Activated T-cell treated with anti-CD3 and anti-CD28 coated beads for 48 hours (primary cell): ENCODE data around the gene DHRS13.
A peak's percentile ranks its signal among the peaks of the same experiment; 100 is the strongest.

ENCODE experiments used
- DNase-seq: peaks from one replicate; pipeline ENCODE4 v3.0.0-alpha.2; 2020; ENCODE audit warnings: low read depth

DHRS13 gene, protein sequence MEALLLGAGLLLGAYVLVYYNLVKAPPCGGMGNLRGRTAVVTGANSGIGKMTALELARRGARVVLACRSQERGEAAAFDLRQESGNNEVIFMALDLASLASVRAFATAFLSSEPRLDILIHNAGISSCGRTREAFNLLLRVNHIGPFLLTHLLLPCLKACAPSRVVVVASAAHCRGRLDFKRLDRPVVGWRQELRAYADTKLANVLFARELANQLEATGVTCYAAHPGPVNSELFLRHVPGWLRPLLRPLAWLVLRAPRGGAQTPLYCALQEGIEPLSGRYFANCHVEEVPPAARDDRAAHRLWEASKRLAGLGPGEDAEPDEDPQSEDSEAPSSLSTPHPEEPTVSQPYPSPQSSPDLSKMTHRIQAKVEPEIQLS

GRCh38 chr17:28902819-28903545 is at the start of gene DHRS13:
Gene DHRS13 (minus strand): TSS chr17:28903079. CDS start chr17:28902944, 135 bp downstream.
- peak; percentile 97 for DNase-seq

- DNase-seq = peak; percentile 89
Measured at GRCh38 chr17:28951991-28952975, 49.4 kb upstream of the DHRS13 start.

GRCh38 chr17:28951428-28951990 is 48.6 kb upstream of the DHRS13 start, which contains the start of gene PHF12:
Gene PHF12 (minus strand): TSS chr17:28951518. CDS start chr17:28950960, 558 bp downstream.
- DNase-seq = peak; percentile 98

DNA sequence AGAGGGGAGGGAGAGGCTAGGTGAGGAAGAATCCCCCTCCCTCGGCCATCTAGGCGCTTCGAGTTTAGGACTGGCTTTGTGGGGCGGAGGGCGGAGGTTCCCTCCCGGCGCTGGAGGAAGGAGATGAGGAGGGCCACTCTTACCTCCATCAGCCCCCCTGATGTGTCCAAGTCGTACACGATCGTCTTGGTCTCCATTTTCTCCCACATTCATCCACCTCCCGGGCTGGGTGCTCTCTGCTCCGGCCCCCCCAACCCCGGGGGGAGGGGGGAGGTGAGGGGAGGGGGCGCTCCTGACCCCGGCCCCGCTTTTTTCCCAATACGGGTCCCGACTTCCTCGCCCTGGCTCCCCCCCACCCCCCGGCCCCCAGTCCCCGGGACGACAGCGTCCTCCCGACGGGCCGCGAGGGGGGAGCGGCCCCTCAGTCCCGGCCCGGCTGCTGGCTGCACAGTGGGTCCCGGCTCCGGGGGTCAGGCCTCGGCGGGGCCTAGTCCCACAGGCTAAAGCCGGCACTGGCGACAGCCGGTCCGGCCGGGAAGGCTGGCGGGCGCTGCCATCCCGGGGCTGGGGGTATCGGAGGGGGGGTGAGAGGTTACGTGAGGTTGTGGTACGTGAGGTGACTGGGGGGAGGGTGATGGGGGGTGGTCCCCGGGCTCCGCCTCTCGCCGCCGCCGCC is 48.0 kb upstream of the DHRS13 start:
- no peak for DNase-seq

GRCh38 chr17:28950017-28950751 is 47.3 kb upstream of the DHRS13 start:
- peak; percentile 41 for DNase-seq

- DNase-seq = peak; percentile 64
Measured at GRCh38 chr17:28949185-28950016, 46.5 kb upstream of the DHRS13 start.

DNA sequence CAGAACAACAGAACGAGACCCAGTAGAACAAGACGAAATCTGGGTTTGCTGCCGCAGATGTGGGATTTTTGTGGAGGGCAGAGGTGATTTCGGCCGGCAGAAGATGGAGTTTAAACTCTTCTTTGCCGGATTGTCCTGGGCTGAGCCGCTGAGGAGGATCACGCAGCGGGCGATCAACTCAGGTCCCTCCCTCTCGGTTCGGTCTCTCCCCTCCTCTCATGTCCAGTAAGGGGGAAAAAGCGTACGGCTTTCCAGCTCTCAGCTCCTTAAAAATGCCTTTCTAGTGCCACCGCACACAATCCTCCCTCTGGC is 46.0 kb upstream of the DHRS13 start:
- DNase-seq = no peak

- DNase-seq = no peak
Measured at GRCh38 chr17:28948342-28948741, 45.5 kb upstream of the DHRS13 start.

- no peak for DNase-seq
Measured at GRCh38 chr17:28947639-28948038, 44.8 kb upstream of the DHRS13 start.

DNA sequence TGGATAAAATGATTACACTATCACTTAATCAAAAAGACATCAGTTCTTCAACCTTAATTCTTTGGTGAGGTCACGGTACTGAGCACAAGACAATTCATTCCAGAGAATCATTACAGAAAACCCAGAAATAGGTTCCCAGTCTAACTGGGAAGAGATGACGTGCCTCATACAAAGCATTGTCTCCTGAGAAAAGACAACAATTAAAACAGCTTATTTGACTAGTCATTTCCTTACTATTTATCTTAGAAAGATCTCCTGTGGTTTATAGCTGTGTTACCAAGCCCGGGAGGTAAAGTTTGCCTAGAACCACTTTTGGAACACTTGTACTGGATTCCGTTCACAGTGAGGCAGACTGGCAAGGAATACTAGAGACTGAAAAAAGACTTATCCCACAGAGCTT is 43.4 kb upstream of the DHRS13 start:
- no peak for DNase-seq

GRCh38 chr17:28944862-28945741 is 42.2 kb upstream of the DHRS13 start:
- no peak for DNase-seq

DNA sequence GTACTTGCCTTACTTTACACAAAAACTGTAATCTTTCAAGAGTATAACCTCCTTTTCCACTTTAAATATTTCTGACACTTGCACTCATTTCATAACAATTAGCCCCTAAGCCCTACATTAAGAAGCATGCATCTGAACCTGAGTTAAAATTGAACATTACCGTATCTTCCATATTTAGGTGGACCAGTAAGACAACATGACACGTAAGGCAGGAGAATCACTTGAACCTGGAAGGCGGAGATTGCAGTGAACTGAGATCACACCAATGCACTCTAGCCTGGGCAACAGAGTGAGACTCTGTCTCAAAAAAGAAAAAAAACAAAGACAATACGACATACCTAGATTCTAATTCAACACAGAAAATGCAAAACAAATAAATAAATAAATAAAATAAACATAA is 41.5 kb upstream of the DHRS13 start:
- no peak for DNase-seq

DNA sequence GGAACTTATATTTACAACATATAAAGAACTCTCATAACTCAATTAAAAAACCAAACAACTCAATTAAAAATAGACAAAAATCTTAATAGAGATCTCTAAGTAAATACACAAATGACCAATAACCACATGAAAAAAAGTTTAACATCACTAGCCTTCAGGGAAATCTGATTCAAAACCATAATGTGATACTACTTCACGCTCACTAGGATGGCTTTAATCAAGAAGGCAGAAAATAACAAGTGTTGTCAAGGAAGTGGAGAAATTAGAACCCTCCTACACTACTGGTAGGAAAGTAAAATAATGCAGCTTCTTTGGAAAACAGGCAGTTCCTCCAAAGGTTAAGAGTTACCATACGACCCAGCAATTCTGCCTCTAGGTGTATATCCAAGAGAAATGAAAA is 40.0 kb upstream of the DHRS13 start:
- DNase-seq = no peak

- no peak for DNase-seq
Measured at GRCh38 chr17:28941251-28941650, 38.4 kb upstream of the DHRS13 start.

DNA sequence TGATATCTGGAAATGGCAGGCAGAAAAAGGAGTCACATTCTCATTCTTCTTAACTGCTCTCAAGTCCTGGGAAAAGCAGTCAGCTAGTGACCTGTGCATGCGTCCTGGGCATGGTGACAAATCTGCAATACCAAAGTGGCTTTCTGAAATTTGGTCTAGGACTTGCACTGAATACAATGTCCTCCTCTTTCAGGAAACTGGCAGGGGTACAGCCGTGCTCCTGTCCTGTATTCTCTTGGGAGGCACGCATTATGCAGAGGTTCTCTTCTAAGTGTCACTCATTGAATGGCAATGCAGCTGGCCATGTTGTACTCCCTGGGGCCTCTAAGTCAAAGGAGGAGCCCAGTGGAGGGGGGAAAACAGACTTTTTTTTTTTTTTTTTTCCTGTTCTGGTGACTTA is 37.8 kb upstream of the DHRS13 start:
- DNase-seq = no peak

DNA sequence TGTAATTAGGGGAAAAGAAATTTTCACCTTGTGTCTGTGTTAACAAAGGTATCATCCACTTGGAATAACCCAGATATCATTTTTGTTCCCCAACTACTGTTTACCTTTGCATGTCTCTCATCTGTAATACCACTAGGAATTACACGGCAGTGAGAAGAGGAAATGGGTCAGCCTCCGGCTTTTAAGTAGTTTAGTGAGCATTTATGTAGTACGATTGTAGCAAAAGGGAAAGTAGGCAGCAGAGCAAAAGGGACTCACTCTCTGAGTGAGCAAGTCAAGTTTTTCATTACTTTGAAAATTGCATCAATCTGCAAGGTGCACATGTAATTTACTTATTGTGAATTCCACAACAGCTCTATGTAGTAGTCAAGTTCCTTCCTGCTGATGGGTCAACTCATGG is 37.3 kb upstream of the DHRS13 start:
- DNase-seq = no peak

DNA sequence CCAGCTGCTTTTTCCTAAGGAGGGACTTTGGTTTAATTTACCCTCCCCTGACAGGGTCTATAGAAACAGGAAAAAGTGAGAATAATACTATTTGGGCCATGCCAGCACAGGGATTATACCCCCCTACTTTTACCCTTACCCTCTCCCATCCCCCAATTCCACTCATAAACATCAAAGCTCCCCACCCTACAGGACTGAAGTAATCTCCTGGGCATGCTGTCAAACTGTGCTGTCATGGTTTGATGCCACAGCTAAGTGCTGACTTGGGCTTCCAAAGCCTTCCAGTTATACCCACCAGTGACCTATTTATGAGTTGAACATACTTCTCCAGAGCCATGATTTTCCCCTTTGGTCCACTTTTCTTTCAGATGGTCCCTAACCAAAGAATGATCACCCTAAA is 35.7 kb upstream of the DHRS13 start:
- no peak for DNase-seq

GRCh38 chr17:28937044-28937729 is 34.3 kb upstream of the DHRS13 start:
- DNase-seq = no peak
